ENCODE measurements around the gene RAD51AP1. TPM values are rescaled to one million over a fixed set of nuclear protein-coding genes. Genes with fewer than 3 reads are reported as not detected.

The RAD51AP1 gene
- total RNA-seq, 1 experiment from 2014 or later, result 87.4 TPM

DNA sequence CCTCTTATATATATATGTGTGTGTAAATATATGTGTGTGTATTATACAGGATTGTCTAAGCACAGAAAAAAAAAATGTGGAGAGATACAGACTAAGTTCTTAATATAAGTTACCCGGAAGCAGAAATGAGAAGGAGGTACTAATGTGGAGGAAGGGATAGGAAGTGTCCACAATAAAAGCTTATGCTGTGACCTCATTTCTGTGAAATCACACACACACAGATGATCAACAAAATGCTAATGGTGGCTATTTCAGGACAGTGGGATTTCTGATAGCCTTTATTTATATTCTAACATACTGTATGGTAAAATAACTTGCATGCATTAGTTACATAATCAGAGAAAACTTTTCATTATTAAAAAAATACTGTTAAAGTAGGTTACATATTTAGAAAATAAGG is 8.5 kb upstream of the RAD51AP1 start:
- ChIA-PET POLR2A (no interaction called here), CTCF (interaction anchor here (0.6 kb wide), 1 partner anchor 177 kb away, joined by 5 read pairs; no protein-coding TSS in a partner anchor)
- no peak for DNase-seq
- Histone ChIP-seq H3K27me3 (replicated peaks; ENCODE audit: control insufficient read depth, insufficient read depth, low read length) (no peaks in the 10 kb centered on the region), H3K9me3 (no peaks in the 10 kb centered on the region), H3K36me3 (ENCODE audit: control insufficient read depth, insufficient read depth, low read length) (no peaks in the 10 kb centered on the region), H3K4me3 (ENCODE audit: low read depth, low read length) (no peak overlapping the region), H3K4me1 (no peaks in the 10 kb centered on the region)
- BruUV-seq (replicated peaks), result no TSS peak
- Mint-ChIP-seq H3K9me3 (ENCODE audit: unreplicated experiment) (no peaks in the 10 kb centered on the region), H3K4me1 (ENCODE audit: low read depth, unreplicated experiment) (no peaks in the 10 kb centered on the region), H3K27ac (ENCODE audit: unreplicated experiment) (no peak overlapping the region), H3K36me3 (ENCODE audit: insufficient read depth, unreplicated experiment) (peaks cover 10% of the 10 kb centered on the region), H3K27me3 (ENCODE audit: insufficient read depth, unreplicated experiment) (no peaks in the 10 kb centered on the region), H3K4me3 (ENCODE audit: unreplicated experiment) (no peak overlapping the region)
- TF ChIP-seq, protein P1, sequence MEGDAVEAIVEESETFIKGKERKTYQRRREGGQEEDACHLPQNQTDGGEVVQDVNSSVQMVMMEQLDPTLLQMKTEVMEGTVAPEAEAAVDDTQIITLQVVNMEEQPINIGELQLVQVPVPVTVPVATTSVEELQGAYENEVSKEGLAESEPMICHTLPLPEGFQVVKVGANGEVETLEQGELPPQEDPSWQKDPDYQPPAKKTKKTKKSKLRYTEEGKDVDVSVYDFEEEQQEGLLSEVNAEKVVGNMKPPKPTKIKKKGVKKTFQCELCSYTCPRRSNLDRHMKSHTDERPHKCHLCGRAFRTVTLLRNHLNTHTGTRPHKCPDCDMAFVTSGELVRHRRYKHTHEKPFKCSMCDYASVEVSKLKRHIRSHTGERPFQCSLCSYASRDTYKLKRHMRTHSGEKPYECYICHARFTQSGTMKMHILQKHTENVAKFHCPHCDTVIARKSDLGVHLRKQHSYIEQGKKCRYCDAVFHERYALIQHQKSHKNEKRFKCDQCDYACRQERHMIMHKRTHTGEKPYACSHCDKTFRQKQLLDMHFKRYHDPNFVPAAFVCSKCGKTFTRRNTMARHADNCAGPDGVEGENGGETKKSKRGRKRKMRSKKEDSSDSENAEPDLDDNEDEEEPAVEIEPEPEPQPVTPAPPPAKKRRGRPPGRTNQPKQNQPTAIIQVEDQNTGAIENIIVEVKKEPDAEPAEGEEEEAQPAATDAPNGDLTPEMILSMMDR (IDR thresholded peaks at IDR 0.05; ENCODE audit: insufficient read depth in 1 of 2, low read depth in 1 of 2, low read length in 1 of 2, severe bottlenecking in 1 of 2, unreplicated experiment in 1 of 2), result no peak
- intact Hi-C loops (cut with micrococcal nuclease; ENCODE audit: unreplicated experiment), result no loop called here

DNA sequence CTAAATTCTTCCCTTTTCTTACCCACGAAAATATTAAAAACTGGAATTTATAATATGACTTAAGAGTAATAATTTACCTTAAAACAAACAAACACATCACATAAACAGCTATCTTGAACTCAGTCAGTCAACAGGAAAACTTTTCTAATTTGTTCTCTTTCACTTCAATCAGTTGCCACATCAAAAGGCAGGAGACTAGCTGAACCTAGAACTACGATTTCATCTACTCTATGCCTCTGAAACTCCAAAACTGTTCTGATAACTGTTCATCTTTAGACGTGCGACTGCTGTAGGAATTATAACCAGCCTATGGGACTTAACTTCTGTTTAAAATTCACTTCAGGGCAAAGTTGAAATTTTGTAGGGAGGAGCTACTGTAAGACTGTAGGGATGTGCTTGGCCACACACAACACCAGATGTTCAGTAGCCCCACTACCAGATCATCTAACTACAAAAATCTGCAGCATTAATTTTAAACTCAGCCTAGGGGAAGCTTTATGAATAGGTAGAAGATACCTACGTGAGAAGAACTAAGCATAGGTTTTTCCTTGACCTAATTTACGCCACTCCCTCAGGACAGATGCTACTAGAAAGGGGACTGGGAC is 7.6 kb upstream of the RAD51AP1 start:
- Mint-ChIP-seq H3K36me3 (ENCODE audit: insufficient read depth, unreplicated experiment) (peaks cover 10% of the 10 kb centered on the region), H3K27me3 (ENCODE audit: insufficient read depth, unreplicated experiment) (no peaks in the 10 kb centered on the region), H3K9me3 (ENCODE audit: unreplicated experiment) (no peaks in the 10 kb centered on the region), H3K4me3 (ENCODE audit: unreplicated experiment) (no peak overlapping the region), H3K4me1 (ENCODE audit: low read depth, unreplicated experiment) (no peaks in the 10 kb centered on the region), H3K27ac (ENCODE audit: unreplicated experiment) (no peak overlapping the region)
- no peaks in the 10 kb centered on the region for H3K9me3 ChIP-seq
- CTCF ChIA-PET, result interaction anchor here (0.6 kb wide), 1 partner anchor 143 kb away, joined by 3 read pairs; no protein-coding TSS in a partner anchor
- TF ChIP-seq, protein P1 (IDR thresholded peaks at IDR 0.05; ENCODE audit: insufficient read depth in 1 of 2, low read depth in 1 of 2, low read length in 1 of 2, severe bottlenecking in 1 of 2, unreplicated experiment in 1 of 2), result no peak
- no TSS peak for BruUV-seq (replicated peaks)
- intact Hi-C loops (cut with micrococcal nuclease; ENCODE audit: unreplicated experiment), result no loop called here
- H3K4me1 ChIP-seq, result no peaks in the 10 kb centered on the region
- H3K27me3 ChIP-seq (replicated peaks; ENCODE audit: control insufficient read depth, insufficient read depth, low read length), result no peaks in the 10 kb centered on the region
- H3K36me3 ChIP-seq (ENCODE audit: control insufficient read depth, insufficient read depth, low read length), result no peaks in the 10 kb centered on the region
- POLR2A ChIA-PET, result no interaction called here
- DNase-seq, result no peak
- no peak overlapping the region for H3K4me3 ChIP-seq (ENCODE audit: low read depth, low read length)

DNA sequence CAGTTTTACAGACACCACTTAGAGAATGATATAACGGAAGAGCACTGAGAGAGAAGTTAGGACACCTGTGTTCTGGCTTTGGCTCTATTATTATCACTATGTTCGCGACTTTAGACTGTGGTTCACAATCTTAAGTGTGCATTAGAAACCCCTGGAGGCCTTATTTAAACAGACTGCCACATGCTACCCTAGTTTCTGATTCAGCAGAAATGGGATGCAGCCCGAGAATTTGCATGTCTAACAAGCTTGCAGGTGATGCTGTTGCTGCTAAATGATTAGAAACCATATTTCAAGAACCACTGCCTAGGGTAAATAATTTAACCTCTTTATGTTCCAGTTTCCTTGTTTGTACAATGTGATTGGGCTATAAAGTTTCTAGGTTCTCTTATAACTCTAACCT is 3.6 kb upstream of the RAD51AP1 start:
- no peak overlapping the region for H3K4me3 ChIP-seq (ENCODE audit: low read depth, low read length)
- H3K36me3 Mint-ChIP-seq (ENCODE audit: insufficient read depth, unreplicated experiment), result peaks cover 10% of the 10 kb centered on the region
- intact Hi-C loops (cut with micrococcal nuclease; ENCODE audit: unreplicated experiment), result no loop called here
- H3K36me3 ChIP-seq (ENCODE audit: control insufficient read depth, insufficient read depth, low read length), result no peaks in the 10 kb centered on the region
- H3K27me3 ChIP-seq (replicated peaks; ENCODE audit: control insufficient read depth, insufficient read depth, low read length), result no peaks in the 10 kb centered on the region
- H3K27ac Mint-ChIP-seq (ENCODE audit: unreplicated experiment), result no peak overlapping the region
- peaks cover 7% of the 10 kb centered on the region for H3K4me1 ChIP-seq
- H3K4me3 Mint-ChIP-seq (ENCODE audit: unreplicated experiment), result no peak overlapping the region
- H3K9me3 Mint-ChIP-seq (ENCODE audit: unreplicated experiment), result no peaks in the 10 kb centered on the region
- no peaks in the 10 kb centered on the region for H3K9me3 ChIP-seq
- CTCF ChIA-PET, result no interaction called here
- BruUV-seq (replicated peaks), result no TSS peak
- H3K4me1 Mint-ChIP-seq (ENCODE audit: low read depth, unreplicated experiment), result peaks cover 8% of the 10 kb centered on the region
- TF ChIP-seq, protein P1 (IDR thresholded peaks at IDR 0.05; ENCODE audit: insufficient read depth in 1 of 2, low read depth in 1 of 2, low read length in 1 of 2, severe bottlenecking in 1 of 2, unreplicated experiment in 1 of 2), result no peak
- H3K27me3 Mint-ChIP-seq (ENCODE audit: insufficient read depth, unreplicated experiment), result no peaks in the 10 kb centered on the region
- POLR2A ChIA-PET, result no interaction called here
- DNase-seq, result no peak
